BJ (cell line): ENCODE data around the gene ZFAND5. TPM values are rescaled to one million over a fixed set of nuclear protein-coding genes. Genes with fewer than 3 reads are reported as not detected.

Experiments used
- CTCF ChIA-PET: fragments of 350-600 bp; formaldehyde crosslinking; extraction: SDS; loops from one replicate; lab custom pipeline; 2021; ENCODE audit warnings: antibody characterized with exemption, inconsistent platforms; lab: Yijun Ruan, JAX
- POLR2A ChIA-PET: fragments of 300-600 bp; sonication (Branson Sonifier 250); formaldehyde crosslinking; extraction: SDS; loops from one replicate; lab custom pipeline; 2021; ENCODE audit warnings: antibody characterized with exemption; lab: Charles Lee
- DNase-seq: peaks from one replicate; pipeline ENCODE4 v3.0.0-alpha.2; 2011; ENCODE audit warnings: low read depth
- H3K27me3 ChIP-seq: 2 replicates; pipeline ENCODE4 v1.6.0; 2011; ENCODE audit warnings: low read length; ENCODE audit not compliant: control insufficient read depth, insufficient read depth
- H3K36me3 ChIP-seq: 2 replicates; pipeline ENCODE4 v1.5.1; 2011; ENCODE audit warnings: low read length; ENCODE audit not compliant: control insufficient read depth, insufficient read depth
- H3K4me3 ChIP-seq: 2 replicates; pipeline ENCODE4 v1.5.1; 2011; ENCODE audit warnings: low read depth, mild to moderate bottlenecking, control low read depth, low read length
- CTCF ChIP-seq: IDR thresholded peaks from 2 replicates; pipeline ENCODE4 v1.5.1; 2011; ENCODE audit warnings: low read depth, mild to moderate bottlenecking, control low read depth, inconsistent platforms, low read length, moderate library complexity; ENCODE audit not compliant: insufficient read depth
- polyA plus RNA-seq: library from polyadenylated mRNA; depleted of rRNA; stranded (reverse); fragments of >200 nt; gene quantifications from 2 replicates; pipeline ENCODE4 v1.2.3, GENCODE V29; 2011

The ZFAND5 gene
- polyA plus RNA-seq, 1 experiment, result 172 TPM

GRCh38 chr9:72315510-72316311 is 49.3 kb downstream of the ZFAND5 start:
- CTCF ChIA-PET, result interaction anchor here (0.5 to 2.7 kb wide), 10 partner anchors 10 to 506 kb away, joined by 3 to 7 read pairs (median 4); no protein-coding TSS in a partner anchor
- DNase-seq, result peak; percentile 49

DNA sequence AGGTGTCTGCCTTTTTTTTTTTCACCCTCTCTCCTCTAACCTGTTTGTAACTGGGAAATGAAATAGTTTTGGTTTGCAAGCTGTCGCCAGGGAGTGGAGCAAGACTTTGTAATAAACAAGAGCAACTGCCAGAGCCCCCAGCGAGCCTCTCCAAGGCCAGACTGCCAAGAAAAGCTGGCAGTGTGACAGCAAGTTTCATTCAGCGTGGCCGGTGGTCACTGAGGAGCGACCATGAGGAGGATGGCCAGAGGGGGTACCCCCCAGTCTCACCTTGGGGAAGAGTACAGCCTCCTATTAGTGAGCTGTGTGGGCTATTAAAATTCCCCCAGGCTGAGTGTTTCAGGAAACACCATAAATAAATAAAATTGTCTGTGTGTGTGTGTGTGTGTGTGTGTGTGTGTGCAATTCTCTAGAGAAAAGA is 49.9 kb downstream of the ZFAND5 start:
- ChIA-PET CTCF (interaction anchor here (0.8 to 2.7 kb wide), 6 partner anchors 10 to 507 kb away, joined by 3 to 7 read pairs (median 4); no protein-coding TSS in a partner anchor), POLR2A (interaction anchor here (0.6 kb wide), 4 partner anchors 10 to 350 kb away, joined by 3 to 5 read pairs (median 3); no protein-coding TSS in a partner anchor)
- Histone ChIP-seq H3K4me3 (no peak overlapping the region), H3K36me3 (no peaks in the 10 kb centered on the region), H3K27me3 (no peaks in the 10 kb centered on the region)
- DNase-seq, result peak; percentile 28
- TF ChIP-seq CTCF, result no peak

More at GRCh38 chr9:72315510-72316311, 49.3 kb downstream of the ZFAND5 start:
- Histone ChIP-seq H3K4me3 (no peak overlapping the region), H3K36me3 (no peaks in the 10 kb centered on the region), H3K27me3 (no peaks in the 10 kb centered on the region)
- TF ChIP-seq CTCF, result no peak
- POLR2A ChIA-PET, result interaction anchor here (0.6 kb wide), 5 partner anchors 11 to 350 kb away, joined by 3 to 5 read pairs (median 3); no protein-coding TSS in a partner anchor

DNA sequence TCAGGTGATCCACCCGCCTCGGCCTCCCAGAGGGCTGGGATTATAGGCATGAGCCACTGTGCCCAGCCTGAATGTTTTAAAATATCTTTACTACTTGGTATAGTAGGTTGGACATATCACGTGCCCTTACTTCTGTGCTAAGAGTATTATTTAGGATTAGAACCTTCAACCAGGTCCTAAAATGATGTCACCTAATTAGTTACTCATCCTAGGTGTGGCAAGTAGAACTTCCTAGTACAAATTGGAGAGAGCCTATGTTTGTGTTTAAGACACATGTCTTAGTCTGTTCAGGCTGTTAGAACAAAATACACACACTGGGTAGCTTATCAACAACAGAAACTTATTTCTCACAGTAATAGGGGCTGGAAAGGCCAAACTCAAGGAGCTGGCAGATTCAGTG is 51.5 kb downstream of the ZFAND5 start:
- CTCF ChIA-PET, result interaction anchor here (1.1 to 1.3 kb wide), 2 partner anchors 13 to 29 kb away, joined by 3 to 4 read pairs; no protein-coding TSS in a partner anchor
- TF ChIP-seq CTCF, result no peak
- POLR2A ChIA-PET, result no interaction called here
- Histone ChIP-seq H3K4me3 (no peak overlapping the region), H3K36me3 (no peaks in the 10 kb centered on the region), H3K27me3 (no peaks in the 10 kb centered on the region)
- DNase-seq, result no peak

DNA sequence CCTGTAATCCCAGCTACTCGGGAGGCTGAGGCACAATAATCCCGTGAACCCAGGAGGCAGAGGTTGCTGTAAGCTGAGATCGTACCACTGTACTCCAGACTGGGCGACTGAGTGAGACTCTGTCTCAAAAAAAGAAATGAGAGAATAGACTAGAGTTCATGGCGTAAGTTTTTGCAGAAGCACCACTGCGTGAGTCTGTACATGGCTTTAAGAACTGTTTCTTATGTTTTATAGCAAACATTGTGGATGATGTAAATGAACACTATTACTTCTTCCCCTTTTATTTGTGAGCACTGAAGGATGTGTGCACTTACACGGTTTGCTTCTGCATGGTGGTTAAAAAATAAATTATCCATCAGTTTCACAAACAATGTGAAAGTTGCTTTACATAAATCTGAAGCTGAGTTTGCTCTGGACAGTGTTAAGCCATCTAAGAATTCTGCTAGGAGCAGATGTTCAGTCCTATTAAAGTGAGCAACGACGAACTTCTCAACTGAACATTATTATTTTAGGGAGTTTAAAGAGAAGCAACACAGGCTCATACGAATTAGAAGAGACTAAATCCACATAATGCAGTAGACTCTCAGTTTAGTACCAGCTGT is 52.5 kb downstream of the ZFAND5 start:
- ChIA-PET CTCF (interaction anchor here (1.3 kb wide), 1 partner anchor 30 kb away, joined by 3 read pairs; no protein-coding TSS in a partner anchor), POLR2A (no interaction called here)
- H3K4me3 ChIP-seq, result no peak overlapping the region
- no peak for TF ChIP-seq CTCF
- no peak for DNase-seq
- H3K36me3 ChIP-seq, result no peaks in the 10 kb centered on the region
- no peaks in the 10 kb centered on the region for H3K27me3 ChIP-seq
